Kidney capillary endothelial cell (primary cell): ENCODE measurements around the gene GNE.
"Not testable (repeated sequence)": the region's sequence is repeated elsewhere in the genome, so short reads cannot be mapped to it uniquely, and the experiment has no call there.

ENCODE experiments used
- DNase-seq: peaks from one replicate; pipeline ENCODE4 v3.0.0-alpha.2; 2018; ENCODE audit warnings: low spot score

GNE gene

DNA sequence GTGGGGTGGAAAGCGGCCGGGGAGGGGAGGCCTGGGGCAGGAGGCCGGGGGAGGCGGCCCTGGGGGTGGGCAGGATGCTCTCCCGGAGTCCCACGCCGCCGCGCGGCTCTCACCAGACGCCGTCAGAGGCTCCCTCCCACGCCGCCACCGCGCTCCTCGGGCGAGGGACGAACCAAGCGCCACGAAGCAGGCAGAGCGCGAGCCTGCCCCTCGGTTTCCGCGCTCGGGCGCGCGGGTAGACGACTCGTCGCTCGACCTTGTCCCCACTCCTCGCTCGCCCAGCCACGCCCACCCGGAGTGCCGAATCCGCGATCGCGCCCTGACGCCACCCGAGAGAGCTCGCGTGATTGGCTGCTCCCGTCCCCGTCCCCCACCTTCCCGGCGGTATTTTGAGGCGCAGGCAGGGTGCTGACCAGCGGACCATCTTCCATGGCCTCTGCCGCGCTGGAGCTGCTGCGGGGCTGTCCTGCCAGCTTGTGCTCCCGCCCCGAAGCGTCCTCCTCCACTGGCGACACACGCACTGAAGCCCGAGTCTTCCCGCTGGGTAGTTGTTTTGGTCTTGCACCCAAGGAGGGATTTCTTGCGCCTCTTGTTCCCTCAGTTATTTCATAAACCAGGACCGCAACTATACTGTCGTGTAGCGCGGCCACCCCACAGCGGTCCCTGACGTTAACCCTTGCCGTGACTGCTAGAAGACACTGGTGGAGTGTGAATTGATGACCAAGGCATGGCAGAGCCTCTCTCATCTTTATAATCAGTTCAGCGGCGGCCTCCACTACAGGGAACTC is at the start of gene GNE:
GNE (minus strand) TSS at position 241 of the 788 bp plus-strand sequence. CDS start 9,093 bp downstream, outside the sequence.
- peak; percentile 91 for DNase-seq

DNA sequence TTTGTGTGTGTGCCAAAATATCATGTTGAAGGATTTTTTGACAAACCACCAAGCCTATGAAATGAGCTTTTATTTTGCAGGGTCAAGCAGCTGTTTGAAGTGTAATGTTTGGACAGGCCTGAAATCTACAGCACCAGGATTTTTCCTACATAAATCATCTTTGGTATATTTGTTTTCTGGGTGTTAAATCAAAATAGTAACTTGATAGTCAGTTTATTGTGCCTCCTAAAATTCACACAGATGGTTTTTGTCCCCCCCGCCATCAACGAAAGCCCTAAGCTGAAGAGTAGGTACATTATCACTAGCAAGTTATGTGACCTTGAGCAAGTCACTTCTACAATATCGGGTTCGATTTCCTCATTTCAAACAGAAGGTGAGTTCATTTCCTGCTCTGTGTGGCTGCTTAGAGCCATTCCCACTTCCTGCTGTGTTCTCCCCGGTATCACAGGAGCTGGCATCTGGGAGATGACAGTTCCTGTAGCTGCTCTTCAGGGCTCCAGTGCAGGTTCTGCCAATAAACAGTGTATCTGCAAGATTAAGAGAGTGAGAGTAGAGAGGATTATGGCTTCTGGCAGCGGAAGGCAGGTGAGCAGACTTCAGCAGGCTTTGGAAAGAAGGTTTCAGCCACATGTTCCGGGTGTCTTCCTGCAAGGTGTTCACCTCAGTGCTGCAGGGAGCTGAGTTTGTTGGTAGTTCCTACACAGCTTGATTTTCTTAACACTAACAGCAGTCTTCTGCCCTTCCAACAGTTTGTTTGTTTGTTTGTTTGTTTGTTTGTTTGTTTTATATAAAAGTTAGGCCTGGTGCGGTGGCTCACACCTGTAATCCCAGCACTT is 48.4 kb upstream of the GNE start:
- DNase-seq = no peak

- not testable (repeated sequence) for DNase-seq
Measured at GRCh38 chr9:36304366-36304765, 46.1 kb upstream of the GNE start.

DNA sequence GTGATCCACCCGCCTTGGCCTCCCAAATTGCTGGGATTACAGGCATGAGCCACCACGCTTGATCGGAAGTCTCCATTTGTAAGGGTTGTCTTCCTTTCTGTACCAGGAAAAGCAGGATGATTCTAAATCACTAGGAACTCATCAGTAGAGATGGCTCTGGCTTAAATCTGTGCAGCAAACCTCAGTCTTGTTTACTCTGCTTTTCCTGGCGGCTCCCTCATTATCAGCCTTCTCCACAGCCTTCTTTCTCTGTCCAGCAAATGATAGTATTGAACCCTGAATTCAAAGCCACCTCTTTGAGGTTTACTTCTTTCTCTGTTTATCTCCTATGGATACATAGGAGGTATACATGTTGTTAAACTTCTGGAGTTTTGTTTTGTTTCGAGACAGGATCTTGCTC is 43.0 kb upstream of the GNE start:
- no peak for DNase-seq

GRCh38 chr9:36298566-36298965 is 40.3 kb upstream of the GNE start:
- no peak for DNase-seq

- DNase-seq = no peak
Measured at GRCh38 chr9:36297798-36298197, 39.5 kb upstream of the GNE start.

DNA sequence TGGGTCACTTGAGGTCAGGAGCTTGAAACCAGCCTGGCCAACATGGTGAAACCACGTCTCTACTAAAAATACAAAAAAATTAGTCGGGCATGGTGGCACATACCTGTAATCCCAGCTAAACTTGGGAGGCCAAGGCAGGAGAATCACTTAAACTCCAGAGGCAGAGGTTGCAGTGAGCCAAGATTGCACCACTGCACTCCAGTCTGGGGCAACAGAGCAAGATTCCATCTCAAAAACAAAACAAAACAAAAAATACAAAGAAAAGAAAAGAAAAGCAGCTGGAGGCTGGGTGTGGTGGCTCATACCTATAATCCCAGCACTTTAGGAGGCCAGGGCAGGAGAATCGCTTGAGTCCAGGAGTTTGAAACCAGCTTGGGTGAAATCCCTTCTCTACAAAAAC is 36.7 kb upstream of the GNE start:
- DNase-seq = not testable (repeated sequence)

- no peak for DNase-seq
Measured at GRCh38 chr9:36293918-36294317, 35.7 kb upstream of the GNE start.

GRCh38 chr9:36293171-36293570 is 34.9 kb upstream of the GNE start:
- no peak for DNase-seq

DNA sequence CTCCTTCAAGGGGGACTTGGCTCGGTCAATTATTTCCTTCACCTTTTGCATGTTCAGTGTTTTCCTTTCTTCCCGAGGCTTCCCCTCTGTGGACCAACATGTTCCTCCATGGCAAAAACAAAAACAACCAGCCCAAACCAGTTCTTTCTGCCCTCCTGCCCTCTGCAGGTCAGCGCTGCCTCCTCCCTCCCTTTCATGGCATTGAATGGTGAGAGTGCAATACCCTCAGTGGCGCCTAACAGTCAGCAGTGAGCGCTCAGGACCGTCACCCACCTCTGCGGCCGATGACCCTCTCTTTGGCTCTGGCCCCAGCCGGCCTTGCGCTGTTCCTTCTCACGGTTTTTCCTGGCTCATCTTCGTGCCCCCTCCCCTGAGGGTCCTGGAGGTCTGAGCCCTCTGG is 34.4 kb upstream of the GNE start:
- no peak for DNase-seq

GRCh38 chr9:36290996-36291395 is 32.7 kb upstream of the GNE start:
- no peak for DNase-seq

GRCh38 chr9:36289836-36290435 is 31.7 kb upstream of the GNE start:
- no peak for DNase-seq

DNA sequence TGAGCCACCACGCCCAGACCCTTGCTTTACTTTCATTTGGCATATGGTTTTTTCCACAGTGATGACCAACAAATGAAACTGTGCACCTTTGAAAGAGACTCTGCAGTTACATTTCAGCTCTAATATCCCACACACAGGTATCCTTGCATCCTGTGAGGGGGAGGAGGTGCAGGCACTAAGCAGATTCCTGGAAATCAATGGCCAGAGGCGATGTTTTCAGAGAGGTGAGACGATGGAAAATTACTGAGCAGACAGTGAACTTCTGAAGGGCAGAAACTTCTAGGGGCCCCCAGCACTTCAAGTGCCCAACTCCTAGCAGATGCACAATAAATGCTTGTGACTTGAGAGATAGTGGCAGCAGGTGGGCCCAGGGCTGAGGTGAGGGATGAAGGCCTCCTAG is 29.8 kb upstream of the GNE start:
- DNase-seq = no peak

DNA sequence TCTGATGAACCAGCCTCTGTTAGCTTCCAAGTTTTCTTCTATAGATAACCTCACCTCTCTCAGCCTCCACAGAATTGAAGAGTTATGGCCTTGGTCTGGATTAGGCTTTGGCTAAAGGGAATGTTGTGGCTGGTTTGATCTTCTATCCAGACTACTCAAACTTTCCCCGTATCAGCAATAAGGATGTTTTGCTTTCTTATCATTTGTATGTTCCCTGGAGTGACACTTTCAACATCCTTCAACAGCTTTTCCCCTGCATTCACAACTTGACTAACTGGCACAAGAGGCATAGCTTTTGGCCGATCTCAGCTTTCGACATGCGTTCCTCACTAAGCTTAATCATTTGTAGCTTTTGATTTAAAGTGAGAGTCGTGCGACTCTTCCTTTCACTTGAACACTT is 28.1 kb upstream of the GNE start:
- no peak for DNase-seq

GRCh38 chr9:36284226-36284625 is 26.0 kb upstream of the GNE start:
- DNase-seq = no peak

GRCh38 chr9:36282275-36282674 is 24.0 kb upstream of the GNE start:
- DNase-seq = no peak

- DNase-seq = no peak
Measured at GRCh38 chr9:36280989-36281388, 22.7 kb upstream of the GNE start.

GRCh38 chr9:36278243-36278642 is 20.0 kb upstream of the GNE start:
- no peak for DNase-seq

GRCh38 chr9:36276781-36277181 is 18.5 kb upstream of the GNE start:
- no peak for DNase-seq

- DNase-seq = no peak
Measured at GRCh38 chr9:36276254-36276653, 18.0 kb upstream of the GNE start.

GRCh38 chr9:36275060-36275459 is 16.8 kb upstream of the GNE start:
- no peak for DNase-seq

DNA sequence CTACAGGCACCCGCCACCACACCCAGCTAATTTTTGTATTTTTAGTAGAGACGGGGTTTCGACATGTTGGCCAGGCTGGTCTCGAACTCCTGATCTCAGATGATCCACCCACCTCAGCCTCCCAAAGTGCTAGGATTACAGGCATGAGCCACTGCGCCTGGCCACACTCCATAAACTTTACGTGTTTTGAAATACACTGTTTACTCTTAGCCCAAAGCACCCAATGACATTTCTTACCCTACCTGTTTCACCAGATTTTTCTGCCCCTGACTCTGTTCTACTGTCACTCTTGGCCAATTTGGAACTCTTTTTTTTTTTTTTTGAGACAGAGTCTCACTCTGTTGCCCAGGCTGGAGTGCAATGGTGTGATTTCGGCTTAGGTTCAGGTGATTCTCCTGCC is 15.1 kb upstream of the GNE start:
- not testable (repeated sequence) for DNase-seq

GRCh38 chr9:36268007-36268427 is 9.8 kb upstream of the GNE start:
- DNase-seq = peak; percentile 24
